Measurements from ENCODE around the gene IL1RAP.

DNA sequence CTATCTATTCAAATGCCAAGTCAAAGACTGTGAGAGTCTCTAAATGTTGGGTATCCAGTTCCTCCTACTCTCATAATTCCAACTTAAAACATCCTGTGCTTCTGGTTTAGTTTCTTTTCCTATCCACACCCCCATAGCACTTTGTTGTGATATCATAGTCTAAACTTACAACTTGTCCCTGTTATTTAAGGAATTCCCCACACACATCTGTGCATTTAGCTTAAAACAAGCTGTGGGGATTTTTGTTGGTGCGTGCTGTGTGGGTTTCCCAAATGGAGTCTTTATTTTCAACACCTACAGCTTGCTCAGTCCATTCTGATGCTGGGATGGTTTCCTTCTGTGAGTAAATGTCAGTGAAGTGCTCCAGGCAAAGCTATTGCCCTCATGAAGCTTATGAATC is 181.3 kb downstream of the IL1RAP start:
- no peak for TF ChIP-seq CTCF (conservative IDR thresholded peaks at IDR 0.05; ENCODE audit: low read length)
- TF ChIP-seq EZH2phosphoT487 (IDR thresholded peaks at IDR 0.05; ENCODE audit: borderline replicate concordance): no peak
